ENCODE data around the gene TRAM2.
"Not testable (repeated sequence)": the region's sequence is repeated elsewhere in the genome, so short reads cannot be mapped to it uniquely, and the experiment has no call there.

Gene TRAM2

DNA sequence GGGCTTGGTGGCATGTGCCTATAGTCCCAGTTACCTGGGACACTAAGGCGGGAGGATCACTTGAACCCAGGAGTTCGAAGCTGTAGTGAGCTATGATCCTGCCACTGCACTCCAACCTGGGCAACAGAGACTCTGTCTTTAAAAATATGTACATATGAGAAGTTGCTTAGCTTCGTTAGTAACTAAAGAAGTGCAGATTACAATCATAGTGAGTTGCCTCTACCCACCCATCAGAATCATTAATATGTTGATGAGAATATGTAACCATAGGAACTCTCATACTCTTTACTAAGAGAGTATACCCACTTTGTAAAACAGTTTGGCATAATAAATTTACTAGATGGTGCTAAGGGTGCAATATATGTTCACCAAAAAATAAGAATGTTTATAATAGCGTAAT is 102.7 kb downstream of the TRAM2 start:
- no peak for DNase-seq

DNA sequence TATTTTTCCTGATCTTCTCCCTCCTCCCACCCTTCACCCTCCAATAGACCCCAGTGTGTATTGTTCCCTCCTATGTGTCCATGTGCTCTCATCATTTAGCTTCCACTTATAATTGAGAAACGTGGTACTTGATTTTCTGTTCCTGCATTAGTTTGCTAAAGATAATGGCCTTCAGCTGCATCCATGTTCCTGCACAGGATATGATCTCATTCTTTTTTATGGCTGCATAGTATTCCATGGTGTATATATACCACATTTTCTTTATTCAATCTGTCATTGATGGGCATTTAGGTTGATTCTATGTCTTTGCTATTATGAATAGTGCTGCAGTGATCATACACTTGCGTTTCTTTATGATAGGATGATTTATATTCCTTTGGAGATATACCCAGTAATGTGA is 115.7 kb downstream of the TRAM2 start:
- not testable (repeated sequence) for DNase-seq

- no peak for DNase-seq
Observed at GRCh38 chr6:52457096-52457495, 119.8 kb downstream of the TRAM2 start.

- DNase-seq: no peak
Observed at GRCh38 chr6:52454556-52454955, 122.3 kb downstream of the TRAM2 start.
